H1 (cell line): Measurements from ENCODE around the gene MGST2. TPM values are rescaled to one million over a fixed set of nuclear protein-coding genes. Genes with fewer than 3 reads are reported as not detected.

Experiments
- CTCF ChIA-PET: fragments of 300-600 bp; sonication (Branson Sonifier 250); formaldehyde crosslinking; loops from one replicate; lab custom pipeline; 2021; ENCODE audit not compliant: partially characterized antibody; lab: Charles Lee
- POLR2A ChIA-PET: fragments of 300-600 bp; sonication (Branson Sonifier 250); formaldehyde crosslinking; loops from one replicate; lab custom pipeline; 2021; ENCODE audit warnings: inconsistent platforms; ENCODE audit not compliant: partially characterized antibody; lab: Charles Lee
- DNase-seq, 2 experiments: peaks; one replicate each; pipeline versions ENCODE4 v3.0.0 to v3.0.0-alpha.2; 2010 to 2022; ENCODE audit warnings: low spot score in 2 of 2, low read depth in 1 of 2, mixed read lengths in 1 of 2
- FAIRE-seq: peaks from 2 replicates; lab custom pipeline; 2011; peaks lifted over from hg19 to GRCh38; lab: Jason Lieb, UNC
- H2AFZ ChIP-seq: 2 replicates; pipeline ENCODE4 v1.8.1; 2012; ENCODE audit warnings: low read length, inconsistent platforms
- H2AK5ac ChIP-seq: 2 replicates; pipeline ENCODE4 v1.6.1; 2013; ENCODE audit warnings: low read depth, low read length
- H2BK120ac ChIP-seq: replicated peaks from 2 replicates; pipeline ENCODE3; 2013; ENCODE audit warnings: low read depth, low read length, inconsistent platforms
- H2BK12ac ChIP-seq: 2 replicates; pipeline ENCODE4 v1.6.1; 2013; ENCODE audit warnings: low read depth, low read length
- H2BK15ac ChIP-seq: 2 replicates; pipeline ENCODE4 v1.6.1; 2013; ENCODE audit warnings: low read length
- H2BK20ac ChIP-seq: 2 replicates; pipeline ENCODE4 v1.6.1; 2013; ENCODE audit warnings: low read length
- H2BK5ac ChIP-seq: 2 replicates; pipeline ENCODE4 v1.6.1; 2013; ENCODE audit warnings: low read depth, low read length
- H3K14ac ChIP-seq: 2 replicates; pipeline ENCODE4 v1.6.1; 2013; ENCODE audit warnings: inconsistent platforms; ENCODE audit not compliant: insufficient read length
- H3K18ac ChIP-seq: 2 replicates; pipeline ENCODE4 v1.6.1; 2013; ENCODE audit warnings: low read length; ENCODE audit errors: extremely low read depth
- H3K23ac ChIP-seq: 2 replicates; pipeline ENCODE4 v1.6.1; 2013; ENCODE audit warnings: inconsistent platforms; ENCODE audit not compliant: insufficient read length
- H3K23me2 ChIP-seq: 2 replicates; pipeline ENCODE4 v1.6.1; 2013; ENCODE audit warnings: low read depth, low read length
- H3K27ac ChIP-seq: 2 replicates; pipeline ENCODE4 v1.6.1; 2011; ENCODE audit warnings: low read depth, low read length, inconsistent platforms
- H3K27me3 ChIP-seq, 4 experiments: replicated peaks in 1 of 4; 1 replicate in 1 of 4; 2 replicates in 3 of 4; pipeline versions ENCODE4 v1.6.1 to v1.8.1; 2011 to 2013; ENCODE audit warnings: low read length in 3 of 4, mild to moderate bottlenecking in 3 of 4, inconsistent platforms in 2 of 4, mixed read lengths in 2 of 4, moderate library complexity in 1 of 4; ENCODE audit not compliant: control insufficient read depth in 3 of 4, insufficient read depth in 3 of 4; ENCODE audit errors: extremely low read depth in 1 of 4
- H3K36me3 ChIP-seq, 4 experiments: 2 replicates each; pipeline versions ENCODE4 v1.6.1 to v1.8.1; 2011 to 2013; ENCODE audit warnings: mild to moderate bottlenecking in 4 of 4, low read length in 3 of 4, moderate library complexity in 2 of 4, control low read depth in 1 of 4, inconsistent platforms in 1 of 4; ENCODE audit not compliant: insufficient read depth in 4 of 4, control insufficient read depth in 2 of 4
- H3K4ac ChIP-seq: replicated peaks from 2 replicates; pipeline ENCODE3; 2013; ENCODE audit warnings: low read length, low read depth, mixed read lengths, inconsistent platforms; ENCODE audit not compliant: insufficient read length
- H3K4me1 ChIP-seq, 4 experiments: replicated peaks in 1 of 4; 1 replicate in 1 of 4; 2 replicates in 3 of 4; pipeline versions ENCODE4 v1.6.1 to v1.8.1; 2011 to 2013; ENCODE audit warnings: low read length in 3 of 4, inconsistent platforms in 2 of 4, mixed read lengths in 1 of 4; ENCODE audit not compliant: insufficient read depth in 4 of 4, control insufficient read depth in 3 of 4
- H3K4me2 ChIP-seq, 2 experiments: 2 replicates each; pipeline versions ENCODE4 v1.6.1 to v1.8.1; 2011 to 2013; ENCODE audit warnings: low read depth in 2 of 2, low read length in 2 of 2, control low read depth in 1 of 2, inconsistent platforms in 1 of 2, mild to moderate bottlenecking in 1 of 2; ENCODE audit not compliant: insufficient read depth in 1 of 2
- H3K4me3 ChIP-seq, 4 experiments: fragments of 200-600, 300-600 bp in 1 of 4; sonication (generic), shearing (Covaris generic), sonication (Bioruptor Twin) in 1 of 4; 2 replicates each; pipeline versions ENCODE4 v1.5.1 to v1.8.1; 2011 to 2016; ENCODE audit warnings: low read length in 4 of 4, low read depth in 3 of 4, control low read depth in 2 of 4, inconsistent platforms in 2 of 4, mild to moderate bottlenecking in 2 of 4, mixed read lengths in 1 of 4, moderate library complexity in 1 of 4; ENCODE audit not compliant: insufficient read depth in 2 of 4; ENCODE audit errors: extremely low read depth in 1 of 4
- H3K56ac ChIP-seq: replicated peaks from 2 replicates; pipeline ENCODE3; 2013; ENCODE audit warnings: low read depth, mild to moderate bottlenecking, mixed read lengths, low read length, inconsistent platforms; ENCODE audit not compliant: insufficient read length
- H3K79me1 ChIP-seq: 2 replicates; pipeline ENCODE4 v1.6.1; 2013; ENCODE audit warnings: low read depth, low read length, control low read depth
- H3K79me2 ChIP-seq, 2 experiments: 2 replicates each; pipeline versions ENCODE4 v1.6.1 to v1.8.1; 2012 to 2013; ENCODE audit warnings: low read length in 2 of 2, mild to moderate bottlenecking in 2 of 2, inconsistent platforms in 1 of 2; ENCODE audit not compliant: insufficient read depth in 2 of 2, control insufficient read depth in 1 of 2
- H3K9ac ChIP-seq, 4 experiments: replicated peaks in 1 of 4; 1 replicate in 1 of 4; 2 replicates in 3 of 4; pipeline versions ENCODE4 v1.6.1 to v1.8.1; 2011 to 2013; ENCODE audit warnings: low read depth in 3 of 4, low read length in 3 of 4, control low read depth in 2 of 4, mild to moderate bottlenecking in 2 of 4, moderate library complexity in 2 of 4, inconsistent platforms in 1 of 4; ENCODE audit errors: extremely low read depth in 1 of 4
- H3K9me3 ChIP-seq, 2 experiments: 2 replicates each; pipeline versions ENCODE4 v1.6.1 to v1.8.1; 2012 to 2013; ENCODE audit warnings: mild to moderate bottlenecking in 2 of 2, moderate library complexity in 2 of 2, control low read depth in 1 of 2, inconsistent platforms in 1 of 2, low read depth in 1 of 2, low read length in 1 of 2, mixed read lengths in 1 of 2; ENCODE audit not compliant: insufficient read depth in 2 of 2
- H4K20me1 ChIP-seq, 2 experiments: replicated peaks in 1 of 2; 2 replicates each; pipeline versions ENCODE3 to v1.8.1; 2011 to 2013; ENCODE audit warnings: inconsistent platforms in 2 of 2, low read length in 2 of 2, mild to moderate bottlenecking in 1 of 2; ENCODE audit not compliant: insufficient read depth in 2 of 2, control insufficient read depth in 1 of 2
- H4K5ac ChIP-seq: 2 replicates; pipeline ENCODE4 v1.6.1; 2013; ENCODE audit warnings: low read length, low read depth, mixed read lengths, inconsistent platforms; ENCODE audit not compliant: insufficient read length
- H4K8ac ChIP-seq: 2 replicates; pipeline ENCODE4 v1.8.0; 2013; ENCODE audit warnings: mild to moderate bottlenecking, moderate library complexity, low read length, inconsistent platforms; ENCODE audit not compliant: insufficient read depth; ENCODE audit errors: extremely low read depth
- H4K91ac ChIP-seq: replicated peaks from 2 replicates; pipeline ENCODE3; 2013; ENCODE audit warnings: low read length, mixed read lengths, inconsistent platforms; ENCODE audit not compliant: insufficient read length
- ATF2 ChIP-seq: IDR thresholded peaks from 2 replicates; pipeline ENCODE4 v1.6.1; 2012; ENCODE audit warnings: low read length, inconsistent platforms
- BRCA1 ChIP-seq: IDR thresholded peaks from 2 replicates; pipeline ENCODE4 v1.6.1; 2012; ENCODE audit warnings: low read depth, low read length, improper control_type of control experiment
- CTCF ChIP-seq, 3 experiments: IDR thresholded peaks; 1 replicate in 2 of 3; 2 replicates in 1 of 3; pipeline versions ENCODE4 v1.5.1 to v1.6.1; 2011; ENCODE audit warnings: low read length in 3 of 3, mild to moderate bottlenecking in 3 of 3, inconsistent platforms in 2 of 3, low read depth in 1 of 3, moderate library complexity in 1 of 3; ENCODE audit not compliant: insufficient read depth in 1 of 3; ENCODE audit errors: control extremely low read depth in 1 of 3
- GABPA ChIP-seq: IDR thresholded peaks from 2 replicates; pipeline ENCODE4 v1.6.1; 2011; ENCODE audit warnings: mild to moderate bottlenecking, low read length, moderate library complexity, borderline replicate concordance; ENCODE audit not compliant: insufficient read depth
- JUND ChIP-seq: IDR thresholded peaks from 2 replicates; pipeline ENCODE4 v1.6.1; 2011; ENCODE audit warnings: mild to moderate bottlenecking, improper control_type of control experiment, low read length
- PHF8 ChIP-seq: fragments of 200-600 bp; sonication (generic); conservative IDR thresholded peaks from 2 replicates; pipeline ENCODE4 v1.7.1; 2012; ENCODE audit warnings: low read depth, mild to moderate bottlenecking, inconsistent platforms, low read length, moderate library complexity
- POLR2A ChIP-seq, 2 experiments: IDR thresholded peaks; 1 replicate in 1 of 2; 2 replicates in 1 of 2; pipeline ENCODE4 v1.6.1; 2011; ENCODE audit warnings: low read depth in 2 of 2, low read length in 2 of 2, mild to moderate bottlenecking in 2 of 2; ENCODE audit errors: control extremely low read depth in 1 of 2
- POU5F1 ChIP-seq: IDR thresholded peaks from 2 replicates; pipeline ENCODE4 v1.6.1; 2011; ENCODE audit warnings: low read depth, mild to moderate bottlenecking, low read length, moderate library complexity
- SP2 ChIP-seq: IDR thresholded peaks from 2 replicates; pipeline ENCODE4 v1.6.1; 2012; ENCODE audit warnings: mild to moderate bottlenecking, low read length, inconsistent platforms
- WGBS, 2 experiments: shearing (Covaris generic) in 1 of 2; methylation state at CpG; one replicate each; pipeline versions ENCODE4 v1.1.6 to v1.1.7; 2013 to 2015; ENCODE audit warnings: low lambda C conversion rate in 2 of 2, mixed read lengths in 2 of 2, inconsistent platforms in 1 of 2, low coverage in 1 of 2, missing lambda C conversion rate in 1 of 2; ENCODE audit not compliant: insufficient replicate concordance in 2 of 2, insufficient coverage in 1 of 2, insufficient read length in 1 of 2; ENCODE audit errors: extremely low coverage in 1 of 2, missing lambda C conversion rate in 1 of 2; 5-methylcytosine and 5-hydroxymethylcytosine counted together
- polyA plus RNA-seq, 7 experiments: library from polyadenylated mRNA; depleted of rRNA in 3 of 7; stranded (reverse) in 5 of 7; unstranded in 2 of 7; fragments of >200 nt in 5 of 7; fragments of 200-250 nt in 2 of 7; gene quantifications; 1 replicate in 5 of 7; 2 replicates in 1 of 7; 4 replicates in 1 of 7; pipeline versions ENCODE4 v1.2.1 to v1.2.3, GENCODE V29; 2011 to 2013; ENCODE audit warnings: missing spikeins in 2 of 7, mixed read lengths in 2 of 7
- total RNA-seq: library from RNA; stranded (reverse); fragmentation: NEBNext Ultra II Directional; extraction: Animal tissue kit (Norgen Biotek cat#: 25700); gene quantifications from 2 replicates; pipeline ENCODE4 v1.2.1, GENCODE V29; 2021

MGST2 gene
- total and polyA plus RNA-seq, 2 of the 8 experiments (the other 6 are each of a cell fraction or from before 2014, with no cell fraction given) = 8.0 to 13.6 TPM

GRCh38 chr4:139732991-139733570 lies 67.5 kb downstream of the MGST2 start:
- H4K8ac ChIP-seq = no peak overlapping the region
- no peak overlapping the region for H2AK5ac ChIP-seq
- H3K4me3 ChIP-seq = no peak overlapping the region
- no peaks in the 10 kb centered on the region for H4K20me1 ChIP-seq
- H4K5ac ChIP-seq = no peak overlapping the region
- no peak overlapping the region for H2AFZ ChIP-seq
- H3K4me2 ChIP-seq = no peak overlapping the region
- H2BK15ac ChIP-seq = no peak overlapping the region
- 92% methylated on average over 2 of the region's 4 CpGs; no CpG with 5 or more reads in 1 of the 2 experiments for WGBS, 2 experiments
- H3K23me2 ChIP-seq = peaks cover 10% of the 10 kb centered on the region
- H3K79me1 ChIP-seq = no peaks in the 10 kb centered on the region
- no peak overlapping the region for H3K56ac ChIP-seq
- no peak overlapping the region for H2BK120ac ChIP-seq
- CTCF ChIA-PET = interaction anchor here (0.7 to 2.4 kb wide), 16 partner anchors 8 to 539 kb away, joined by 3 to 9 read pairs (median 3); no protein-coding TSS in a partner anchor
- no peaks in the 10 kb centered on the region for H3K79me2 ChIP-seq
- POLR2A ChIA-PET = interaction anchor here (1.2 kb wide), 1 partner anchor 54 kb away, joined by 3 read pairs; no protein-coding TSS in a partner anchor
- H3K27ac ChIP-seq = no peak overlapping the region
- H3K27me3 ChIP-seq = peaks cover 7 to 22% (median 19%) of the 10 kb centered on the region in 4 experiments
- FAIRE-seq (no peak), DNase-seq (no peak)
- no peaks in the 10 kb centered on the region for H3K36me3 ChIP-seq
- H2BK5ac ChIP-seq = no peak overlapping the region
- H3K9ac ChIP-seq = no peak overlapping the region
- no peak overlapping the region for H3K23ac ChIP-seq
- H3K18ac ChIP-seq = no peak overlapping the region
- peaks cover 3 to 9% (median 6%) of the 10 kb centered on the region in 4 experiments; a peak in 4 of 7 replicates for H3K4me1 ChIP-seq
- no peak overlapping the region for H3K4ac ChIP-seq
- H3K14ac ChIP-seq = no peak overlapping the region
- no peak overlapping the region for H2BK20ac ChIP-seq
- no peak overlapping the region for H4K91ac ChIP-seq
- no peaks in the 10 kb centered on the region for H3K9me3 ChIP-seq
- no peak overlapping the region for H2BK12ac ChIP-seq
- TF ChIP-seq ATF2 (no peak), BRCA1 (no peak), POLR2A (IDR thresholded peaks at IDR 0.05; ENCODE audit: control extremely low read depth in 1 of 2, low read depth in 2 of 2, low read length in 2 of 2) (no peak), SP2 (no peak), JUND (no peak), POU5F1 (no peak), CTCF (IDR thresholded peaks at IDR 0.05; ENCODE audit: control extremely low read depth in 1 of 3, insufficient read depth in 1 of 3, low read depth in 1 of 3, low read length in 3 of 3) (no peak), GABPA (no peak), PHF8 (no peak)
